Transverse colon (tissue), 4 donors: ENCODE measurements around the gene TMEM117. TPM values are rescaled to one million over a fixed set of nuclear protein-coding genes. Genes with fewer than 3 reads are reported as not detected.

Experiments
- DNase-seq: peaks from one replicate; pipeline ENCODE4 v3.0.0-alpha.2; 2019
- H3K27ac ChIP-seq, 4 donors: fragments of 200-600 bp; sonication (generic); 2 replicates each; pipeline ENCODE4 v1.5.1; 2016 to 2018; ENCODE audit warnings: inconsistent platforms in 4 of 4
- H3K27me3 ChIP-seq: fragments of 200-600 bp; sonication (generic); 2 replicates; pipeline ENCODE4 v1.5.1; 2017; ENCODE audit warnings: inconsistent platforms
- H3K36me3 ChIP-seq, 4 donors: fragments of 200-600 bp; sonication (generic); 2 replicates each; pipeline ENCODE4 v1.5.1; 2017 to 2019; ENCODE audit warnings: inconsistent platforms in 4 of 4
- H3K4me1 ChIP-seq, 4 donors: fragments of 200-600 bp; sonication (generic); 2 replicates each; pipeline ENCODE4 v1.5.1; 2017 to 2020; ENCODE audit warnings: inconsistent platforms in 4 of 4
- H3K4me3 ChIP-seq, 4 donors: fragments of 200-600 bp; sonication (generic); 1 replicate in 1 of 4; 2 replicates in 3 of 4; pipeline versions ENCODE4 v1.5.1 to v1.6.1; 2017 to 2019; ENCODE audit warnings: inconsistent platforms in 4 of 4
- H3K9me3 ChIP-seq, 2 donors: fragments of 200-600 bp; sonication (generic); 2 replicates each; pipeline ENCODE4 v1.5.1; 2017 to 2019; ENCODE audit warnings: inconsistent platforms in 2 of 2
- EP300 ChIP-seq: sonication (generic); formaldehyde crosslinking; IDR thresholded peaks from one replicate; pipeline ENCODE4 v1.6.1; 2017; ENCODE audit warnings: antibody characterized with exemption, low read depth
- POLR2A ChIP-seq: fragments of 450-650 bp; IDR thresholded peaks from one replicate; pipeline ENCODE4 v1.6.1; 2016; ENCODE audit warnings: antibody characterized with exemption, mild to moderate bottlenecking, moderate library complexity
- POLR2AphosphoS5 ChIP-seq, 3 donors: sonication (generic); formaldehyde crosslinking; IDR thresholded peaks; one replicate each; pipeline ENCODE4 v1.6.1; 2016; ENCODE audit warnings: antibody characterized with exemption in 3 of 3
- WGBS, 2 donors: methylation state at CpG; one replicate each; pipeline ENCODE4 v1.1.5; 2018; ENCODE audit warnings: low coverage in 1 of 2; 5-methylcytosine and 5-hydroxymethylcytosine counted together
- in situ Hi-C, 4 donors: fragments of 200-750 bp; cut with MboI; loops; one replicate each; pipeline versions ENCODE4 v1.15.0 to v1.15.1; 2017; ENCODE audit warnings: low sequenced_read_pairs in 3 of 4, low pct_ligation_motif_present in 1 of 4, low pct_unique_long_range_greater_than_20kb in 1 of 4
- intact Hi-C: fragments of 100-400 bp; cut with DNase I; formaldehyde crosslinking; loops from one replicate; pipeline ENCODE4 v1.15.1; 2023; ENCODE audit warnings: low total_unique reads
- total RNA-seq, 4 donors: library from RNA; depleted of rRNA; stranded (reverse); fragments of >200 nt; gene quantifications; one replicate each; pipeline ENCODE4 v1.1.0, GENCODE V29; 2016
- TF ChIP-seq, protein P1 (sequence below), 5 experiments: fragments of 200-600 bp in 3 of 5; fragments of 450-650 bp in 2 of 5; sonication (generic) in 3 of 5; IDR thresholded peaks; 1 replicate in 2 of 5; 2 replicates in 3 of 5; pipeline ENCODE4 v1.5.1; 2016 to 2017; ENCODE audit warnings: antibody characterized with exemption in 5 of 5, inconsistent platforms in 3 of 5, mild to moderate bottlenecking in 2 of 5, moderate library complexity in 1 of 5

Gene TMEM117
- total RNA-seq, 4 donors from 2014 or later = 0.40 to 92.8 (median 25.6) TPM

DNA sequence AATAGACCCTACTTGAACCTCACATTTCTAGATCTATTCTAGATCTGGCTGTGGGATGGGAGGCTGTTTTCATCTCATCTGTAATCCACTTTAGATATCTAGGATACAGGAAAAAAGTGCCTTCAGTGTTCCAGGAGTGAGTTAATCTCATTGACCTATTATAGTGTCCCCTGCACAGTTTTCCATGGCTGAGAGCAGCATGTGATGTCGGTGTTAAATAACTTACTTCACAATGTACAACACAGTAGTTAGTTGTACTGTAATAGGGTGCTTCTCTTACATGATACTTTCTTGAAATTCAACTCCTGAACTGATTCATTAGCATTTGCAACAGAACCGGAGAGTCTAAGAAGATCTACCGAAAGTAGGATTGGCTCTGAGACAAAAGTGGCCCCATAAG lies 62.6 kb downstream of the TMEM117 start:
- TF ChIP-seq POLR2AphosphoS5 (IDR thresholded peaks at IDR 0.05) (no peak), POLR2A (no peak), EP300 (no peak)
- TF ChIP-seq, protein P1, sequence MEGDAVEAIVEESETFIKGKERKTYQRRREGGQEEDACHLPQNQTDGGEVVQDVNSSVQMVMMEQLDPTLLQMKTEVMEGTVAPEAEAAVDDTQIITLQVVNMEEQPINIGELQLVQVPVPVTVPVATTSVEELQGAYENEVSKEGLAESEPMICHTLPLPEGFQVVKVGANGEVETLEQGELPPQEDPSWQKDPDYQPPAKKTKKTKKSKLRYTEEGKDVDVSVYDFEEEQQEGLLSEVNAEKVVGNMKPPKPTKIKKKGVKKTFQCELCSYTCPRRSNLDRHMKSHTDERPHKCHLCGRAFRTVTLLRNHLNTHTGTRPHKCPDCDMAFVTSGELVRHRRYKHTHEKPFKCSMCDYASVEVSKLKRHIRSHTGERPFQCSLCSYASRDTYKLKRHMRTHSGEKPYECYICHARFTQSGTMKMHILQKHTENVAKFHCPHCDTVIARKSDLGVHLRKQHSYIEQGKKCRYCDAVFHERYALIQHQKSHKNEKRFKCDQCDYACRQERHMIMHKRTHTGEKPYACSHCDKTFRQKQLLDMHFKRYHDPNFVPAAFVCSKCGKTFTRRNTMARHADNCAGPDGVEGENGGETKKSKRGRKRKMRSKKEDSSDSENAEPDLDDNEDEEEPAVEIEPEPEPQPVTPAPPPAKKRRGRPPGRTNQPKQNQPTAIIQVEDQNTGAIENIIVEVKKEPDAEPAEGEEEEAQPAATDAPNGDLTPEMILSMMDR (IDR thresholded peaks at IDR 0.05) = no peak
- no peaks in the 10 kb centered on the region for H3K4me1 ChIP-seq
- H3K4me3 ChIP-seq = no peak overlapping the region
- DNase-seq = no peak
- in situ Hi-C loops = loop anchor here in 2 of 4 donors (25.0 kb wide), 2 partner anchors 436 to 461 kb away; no protein-coding TSS in a partner anchor
- no peaks in the 10 kb centered on the region for H3K27me3 ChIP-seq
- no peak overlapping the region for H3K27ac ChIP-seq
- H3K36me3 ChIP-seq = no peaks in the 10 kb centered on the region
- intact Hi-C loops = no loop called here
- no peaks in the 10 kb centered on the region for H3K9me3 ChIP-seq
- WGBS, 2 donors = 81 to 100% methylated on average over 1 to 3 of the region's 3 CpGs

DNA sequence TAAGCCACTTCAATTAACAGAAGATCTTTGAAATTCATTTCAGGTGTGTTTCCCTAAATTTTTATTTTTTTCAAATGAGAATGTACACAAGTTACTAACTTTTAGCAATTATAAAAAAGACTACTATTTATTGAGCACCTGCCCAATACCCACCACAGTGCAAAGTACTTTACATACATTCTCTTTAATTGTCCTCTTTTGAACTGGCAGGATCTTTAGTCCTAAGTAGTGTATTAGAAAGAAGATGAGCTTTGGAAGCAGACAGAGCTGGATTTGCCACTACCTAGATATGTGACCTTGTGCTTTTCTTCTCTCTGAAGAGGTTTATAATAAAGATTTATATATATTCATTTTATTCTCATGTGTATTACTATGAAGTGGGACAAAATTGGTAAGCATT lies 63.7 kb downstream of the TMEM117 start:
- H3K36me3 ChIP-seq = no peaks in the 10 kb centered on the region
- DNase-seq = no peak
- H3K4me3 ChIP-seq = no peak overlapping the region
- H3K9me3 ChIP-seq = no peaks in the 10 kb centered on the region
- H3K27me3 ChIP-seq = no peaks in the 10 kb centered on the region
- no peak for TF ChIP-seq POLR2A
- no peak for TF ChIP-seq EP300
- TF ChIP-seq POLR2AphosphoS5 (IDR thresholded peaks at IDR 0.05) = no peak
- TF ChIP-seq, protein P1 (IDR thresholded peaks at IDR 0.05) = no peak
- intact Hi-C loops = no loop called here
- in situ Hi-C loops = loop anchor here in 2 of 4 donors (25.0 kb wide), 2 partner anchors 437 to 462 kb away; no protein-coding TSS in a partner anchor
- no peak overlapping the region for H3K27ac ChIP-seq
- no peaks in the 10 kb centered on the region for H3K4me1 ChIP-seq

DNA sequence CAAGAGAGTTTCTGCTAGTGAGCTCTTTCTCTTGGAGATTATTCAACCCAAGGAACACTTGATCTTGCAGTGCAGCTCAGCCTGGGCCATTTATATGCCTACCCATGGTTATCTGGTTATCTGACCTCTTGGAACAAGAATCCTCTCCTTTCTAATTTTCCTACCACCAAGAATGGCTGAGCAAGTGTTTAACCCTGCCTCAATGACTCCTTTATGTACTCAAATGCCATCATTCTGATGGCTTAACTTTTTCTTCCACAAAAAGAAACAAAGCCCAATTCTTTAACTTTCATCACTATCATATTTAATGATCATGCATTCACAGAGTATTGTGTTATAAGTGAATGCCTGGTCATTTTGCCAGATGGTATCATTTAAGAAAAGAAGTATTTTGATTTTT lies 67.8 kb downstream of the TMEM117 start:
- in situ Hi-C loops (no loop called here), intact Hi-C loops (no loop called here)
- Histone ChIP-seq H3K36me3 (no peaks in the 10 kb centered on the region), H3K4me3 (no peak overlapping the region), H3K4me1 (no peaks in the 10 kb centered on the region), H3K27ac (no peak overlapping the region), H3K9me3 (no peaks in the 10 kb centered on the region), H3K27me3 (no peaks in the 10 kb centered on the region)
- TF ChIP-seq, protein P1 (IDR thresholded peaks at IDR 0.05) = no peak
- no peak for TF ChIP-seq POLR2AphosphoS5 (IDR thresholded peaks at IDR 0.05)
- no peak for TF ChIP-seq EP300
- TF ChIP-seq POLR2A = no peak
- no peak for DNase-seq

DNA sequence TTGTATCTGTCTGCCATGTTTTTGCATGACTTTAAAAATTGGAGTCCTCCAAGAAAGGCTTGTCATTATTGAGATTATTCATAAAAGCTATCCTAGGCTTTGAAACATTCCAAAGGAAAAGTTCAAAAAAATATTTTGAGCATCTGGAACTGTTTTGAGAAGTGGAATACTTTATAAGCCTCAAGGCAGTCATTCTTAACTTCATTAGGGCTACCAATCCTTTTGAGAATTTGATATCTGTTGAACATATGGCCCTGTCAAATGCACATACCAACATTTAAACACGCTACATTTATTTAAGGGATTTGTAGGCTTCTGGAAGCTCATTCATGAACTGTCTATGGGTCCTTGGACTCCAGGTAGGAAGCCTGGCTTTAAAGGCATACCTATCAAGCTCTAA lies 77.0 kb downstream of the TMEM117 start:
- intact Hi-C loops (no loop called here), in situ Hi-C loops (no loop called here)
- H3K4me3 ChIP-seq = no peak overlapping the region
- H3K4me1 ChIP-seq = no peaks in the 10 kb centered on the region
- no peaks in the 10 kb centered on the region for H3K9me3 ChIP-seq
- H3K27me3 ChIP-seq = no peaks in the 10 kb centered on the region
- no peak for DNase-seq
- TF ChIP-seq POLR2AphosphoS5 (IDR thresholded peaks at IDR 0.05) (no peak), POLR2A (no peak), EP300 (no peak)
- TF ChIP-seq, protein P1 (IDR thresholded peaks at IDR 0.05) = no peak
- no peaks in the 10 kb centered on the region for H3K36me3 ChIP-seq
- no peak overlapping the region for H3K27ac ChIP-seq
- WGBS, 2 donors = 0 to 45% methylated on average over 1 of the region's 1 CpG
